CD4-positive, CD25-positive, alpha-beta regulatory T cell (primary cell): Measurements from ENCODE around the gene ZNF747. TPM values are rescaled to one million over a fixed set of nuclear protein-coding genes. Genes with fewer than 3 reads are reported as not detected.

Experiments used
- polyA plus RNA-seq, 4 donors: library from polyadenylated mRNA; unstranded; fragments of 300-500 nt; fragmentation: Illumina TruSeq; gene quantifications; one replicate each; pipeline ENCODE4 v1.2.3, GENCODE V29; 2021
- total RNA-seq: library from RNA; stranded (reverse); gene quantifications from one replicate; pipeline ENCODE4 v1.2.3, GENCODE V29; 2022

ZNF747 gene
- total and polyA plus RNA-seq, 5 donors from 2014 or later: 5.0 to 9.4 (median 8.4) TPM

Other genes with a start within 250 kb of the ZNF747 start
- gene CD2BP2, start 179.6 kb downstream of the ZNF747 start, total RNA-seq: 46.7 TPM
- gene CD2BP2, start 179.6 kb downstream of the ZNF747 start, polyA plus RNA-seq: 10 to 100 TPM; 33.5 to 42.1 (median 37.2) TPM
- 32.2 TPM for gene TBC1D10B, start 164.4 kb downstream of the ZNF747 start, total RNA-seq
- gene TBC1D10B, start 164.4 kb downstream of the ZNF747 start, polyA plus RNA-seq: 10 to 100 TPM in 1 of 4 donors, 1 to 10 TPM in 3; 7.1 to 11.7 (median 8.2) TPM
- gene MYL11, start 160.1 kb downstream of the ZNF747 start, total RNA-seq: 4.1 TPM
- 1 to 10 TPM in 1 of 4 donors, not detected in 3; 1.7 TPM for gene MYL11, start 160.1 kb downstream of the ZNF747 start, polyA plus RNA-seq
- 198 TPM for gene SEPTIN1, start 152.3 kb downstream of the ZNF747 start, total RNA-seq
- gene SEPTIN1, start 152.3 kb downstream of the ZNF747 start, polyA plus RNA-seq: 100 to 1,000 TPM; 157 to 205 (median 170) TPM
- gene ZNF48, start 139.4 kb downstream of the ZNF747 start, total RNA-seq: 6.0 TPM
- 1 to 10 TPM; 4.5 to 8.0 (median 6.7) TPM for gene ZNF48, start 139.4 kb downstream of the ZNF747 start, polyA plus RNA-seq
- 2.3 TPM for gene ZNF771, start 127.3 kb downstream of the ZNF747 start, total RNA-seq
- 1 to 10 TPM; 1.7 to 3.8 (median 3.3) TPM for gene ZNF771, start 127.3 kb downstream of the ZNF747 start, polyA plus RNA-seq
- 20.1 TPM for gene DCTPP1, start 104.8 kb downstream of the ZNF747 start, total RNA-seq
- gene DCTPP1, start 104.8 kb downstream of the ZNF747 start, polyA plus RNA-seq: 100 to 1,000 TPM in 3 of 4 donors, 10 to 100 TPM in 1; 93.5 to 110 (median 103) TPM
- 26.0 TPM for gene SEPHS2, start 89.0 kb downstream of the ZNF747 start, total RNA-seq
- gene SEPHS2, start 89.0 kb downstream of the ZNF747 start, polyA plus RNA-seq: 10 to 100 TPM; 76.4 to 89.8 (median 81.5) TPM
- gene ITGAL, start 62.1 kb downstream of the ZNF747 start, total RNA-seq: 393 TPM
- 100 to 1,000 TPM; 106 to 155 (median 116) TPM for gene ITGAL, start 62.1 kb downstream of the ZNF747 start, polyA plus RNA-seq
- gene ZNF768, start 8.3 kb downstream of the ZNF747 start, total RNA-seq: 4.0 TPM
- 1 to 10 TPM in 1 of 4 donors, under 1 TPM in 3; 0.40 to 1.2 (median 0.66) TPM for gene ZNF768, start 8.3 kb downstream of the ZNF747 start, polyA plus RNA-seq
- 15.6 TPM for gene ZNF764, start 23.5 kb upstream of the ZNF747 start, total RNA-seq
- 1 to 10 TPM; 4.8 to 6.5 (median 5.7) TPM for gene ZNF764, start 23.5 kb upstream of the ZNF747 start, polyA plus RNA-seq
- gene ZNF688, start 36.9 kb upstream of the ZNF747 start, total RNA-seq: 12.1 TPM
- gene ZNF688, start 36.9 kb upstream of the ZNF747 start, polyA plus RNA-seq: 10 to 100 TPM; 34.5 to 59.1 (median 50.5) TPM
- gene ZNF785, start 50.8 kb upstream of the ZNF747 start, total RNA-seq: 9.3 TPM
- 1 to 10 TPM; 1.4 to 3.5 (median 2.5) TPM for gene ZNF785, start 50.8 kb upstream of the ZNF747 start, polyA plus RNA-seq
- gene ZNF689, start 75.5 kb upstream of the ZNF747 start, total RNA-seq: 14.0 TPM
- gene ZNF689, start 75.5 kb upstream of the ZNF747 start, polyA plus RNA-seq: 10 to 100 TPM in 2 of 4 donors, 1 to 10 TPM in 2; 8.1 to 16.0 (median 12.2) TPM
- gene PRR14, start 116.1 kb upstream of the ZNF747 start, total RNA-seq: 104 TPM
- 10 to 100 TPM; 12.7 to 15.5 (median 13.8) TPM for gene PRR14, start 116.1 kb upstream of the ZNF747 start, polyA plus RNA-seq
- gene FBRS, start 123.6 kb upstream of the ZNF747 start, total RNA-seq: 179 TPM
- gene FBRS, start 123.6 kb upstream of the ZNF747 start, polyA plus RNA-seq: 1 to 10 TPM; 2.3 to 4.2 (median 3.3) TPM
- 83.0 TPM for gene SRCAP, start 164.3 kb upstream of the ZNF747 start, total RNA-seq
- 10 to 100 TPM in 1 of 4 donors, 1 to 10 TPM in 3; 4.9 to 12.4 (median 7.5) TPM for gene SRCAP, start 164.3 kb upstream of the ZNF747 start, polyA plus RNA-seq
- 43.9 TPM for gene PHKG2, start 213.6 kb upstream of the ZNF747 start, total RNA-seq
- gene PHKG2, start 213.6 kb upstream of the ZNF747 start, polyA plus RNA-seq: 10 to 100 TPM; 39.5 to 48.5 (median 44.7) TPM
- gene CFAP119, start 227.2 kb upstream of the ZNF747 start, total RNA-seq: 1.8 TPM
- 1 to 10 TPM in 1 of 4 donors, under 1 TPM in 2, not detected in 1; 0.23 to 1.5 (median 0.59) TPM for gene CFAP119, start 227.2 kb upstream of the ZNF747 start, polyA plus RNA-seq
- gene RNF40, start 227.5 kb upstream of the ZNF747 start, total RNA-seq: 66.2 TPM
- gene RNF40, start 227.5 kb upstream of the ZNF747 start, polyA plus RNA-seq: 10 to 100 TPM; 19.0 to 26.9 (median 22.9) TPM